ENCODE results near the gene RPL6.

DNA sequence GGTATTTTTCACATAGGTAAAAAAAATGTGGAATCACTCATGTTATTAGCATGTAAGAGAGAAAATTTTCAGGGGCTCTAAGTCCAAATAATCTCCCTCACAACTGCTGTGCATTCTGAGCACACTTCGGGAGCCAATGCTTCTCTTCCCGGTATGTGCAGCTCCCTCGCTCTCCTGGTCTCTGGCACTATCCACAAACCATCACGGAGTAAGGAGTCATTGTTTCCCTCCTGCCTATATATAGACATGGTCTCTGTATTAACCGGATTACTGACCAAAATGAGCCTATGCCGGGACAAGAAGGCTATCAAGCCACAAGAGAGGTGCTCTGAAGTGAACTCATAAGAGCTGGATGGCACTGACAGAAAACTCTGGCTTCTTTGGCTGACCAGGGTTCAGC lies 40.5 kb downstream of the RPL6 start:
- TF ChIP-seq, protein P1, sequence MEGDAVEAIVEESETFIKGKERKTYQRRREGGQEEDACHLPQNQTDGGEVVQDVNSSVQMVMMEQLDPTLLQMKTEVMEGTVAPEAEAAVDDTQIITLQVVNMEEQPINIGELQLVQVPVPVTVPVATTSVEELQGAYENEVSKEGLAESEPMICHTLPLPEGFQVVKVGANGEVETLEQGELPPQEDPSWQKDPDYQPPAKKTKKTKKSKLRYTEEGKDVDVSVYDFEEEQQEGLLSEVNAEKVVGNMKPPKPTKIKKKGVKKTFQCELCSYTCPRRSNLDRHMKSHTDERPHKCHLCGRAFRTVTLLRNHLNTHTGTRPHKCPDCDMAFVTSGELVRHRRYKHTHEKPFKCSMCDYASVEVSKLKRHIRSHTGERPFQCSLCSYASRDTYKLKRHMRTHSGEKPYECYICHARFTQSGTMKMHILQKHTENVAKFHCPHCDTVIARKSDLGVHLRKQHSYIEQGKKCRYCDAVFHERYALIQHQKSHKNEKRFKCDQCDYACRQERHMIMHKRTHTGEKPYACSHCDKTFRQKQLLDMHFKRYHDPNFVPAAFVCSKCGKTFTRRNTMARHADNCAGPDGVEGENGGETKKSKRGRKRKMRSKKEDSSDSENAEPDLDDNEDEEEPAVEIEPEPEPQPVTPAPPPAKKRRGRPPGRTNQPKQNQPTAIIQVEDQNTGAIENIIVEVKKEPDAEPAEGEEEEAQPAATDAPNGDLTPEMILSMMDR (IDR thresholded peaks at IDR 0.05), result no peak
- TF ChIP-seq POLR2A (IDR thresholded peaks at IDR 0.05) (no peak), POLR2AphosphoS5 (IDR thresholded peaks at IDR 0.05) (no peak), EP300 (IDR thresholded peaks at IDR 0.05) (no peak)
